NCI-H187 treated with DMSO at 0.1 percent for 48 hours (cell line): ENCODE data around the gene EED.
A peak's percentile ranks its signal among the peaks of the same experiment; 100 is the strongest.

ENCODE experiments used
- DNase-seq: peaks from one replicate; lab custom pipeline; 2025; lab: John Stamatoyannopoulos, UW

EED gene, protein sequence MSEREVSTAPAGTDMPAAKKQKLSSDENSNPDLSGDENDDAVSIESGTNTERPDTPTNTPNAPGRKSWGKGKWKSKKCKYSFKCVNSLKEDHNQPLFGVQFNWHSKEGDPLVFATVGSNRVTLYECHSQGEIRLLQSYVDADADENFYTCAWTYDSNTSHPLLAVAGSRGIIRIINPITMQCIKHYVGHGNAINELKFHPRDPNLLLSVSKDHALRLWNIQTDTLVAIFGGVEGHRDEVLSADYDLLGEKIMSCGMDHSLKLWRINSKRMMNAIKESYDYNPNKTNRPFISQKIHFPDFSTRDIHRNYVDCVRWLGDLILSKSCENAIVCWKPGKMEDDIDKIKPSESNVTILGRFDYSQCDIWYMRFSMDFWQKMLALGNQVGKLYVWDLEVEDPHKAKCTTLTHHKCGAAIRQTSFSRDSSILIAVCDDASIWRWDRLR

GRCh38 chr11:86244522-86245368 is at the start of gene EED:
Gene EED (plus strand): TSS chr11:86244753. CDS start chr11:86245230, 477 bp downstream.
- peak; percentile 60 for DNase-seq

DNA sequence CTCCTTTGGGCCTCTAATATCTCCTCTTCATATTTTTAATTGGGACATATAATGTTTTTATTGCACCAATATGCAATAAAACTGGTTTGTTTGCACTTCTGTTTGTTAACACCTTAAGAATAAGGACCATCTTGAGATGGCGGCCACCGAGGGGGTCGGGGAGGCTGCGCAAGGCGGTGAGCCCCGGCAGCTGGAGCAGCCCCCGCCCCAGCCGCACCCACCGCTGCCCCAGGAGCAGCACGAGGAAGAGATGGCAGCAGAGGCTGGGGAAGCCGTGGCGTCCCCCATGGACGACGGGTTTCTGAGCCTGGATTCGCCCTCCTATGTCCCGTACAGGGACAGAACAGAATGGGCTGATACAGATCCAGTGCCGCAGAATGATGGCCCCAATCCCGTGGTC is 49.6 kb upstream of the EED start:
- no peak for DNase-seq

- no peak for DNase-seq
Measured at GRCh38 chr11:86196085-86196696, 48.4 kb upstream of the EED start.

- no peak for DNase-seq
Measured at GRCh38 chr11:86196913-86197312, 47.6 kb upstream of the EED start.

- no peak for DNase-seq
Measured at GRCh38 chr11:86197448-86197847, 47.1 kb upstream of the EED start.

DNA sequence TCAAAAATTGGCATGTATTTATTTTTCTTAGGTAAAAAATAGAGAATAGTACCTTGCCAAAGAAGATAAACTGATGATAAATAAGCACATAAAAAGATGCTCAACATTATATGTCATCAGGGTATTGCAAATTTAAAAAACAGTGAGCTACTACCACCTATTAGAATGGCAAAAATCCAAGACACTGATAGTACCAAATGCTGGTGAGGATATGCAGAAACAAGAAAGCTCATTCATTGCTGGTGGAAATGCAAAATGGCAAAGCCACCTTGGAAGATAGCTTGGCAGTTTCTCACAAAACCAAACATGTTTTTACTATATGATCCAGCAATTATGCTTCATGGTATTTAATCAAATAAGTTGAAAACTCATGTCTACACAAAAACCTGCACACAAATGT is 46.4 kb upstream of the EED start:
- DNase-seq: no peak

DNA sequence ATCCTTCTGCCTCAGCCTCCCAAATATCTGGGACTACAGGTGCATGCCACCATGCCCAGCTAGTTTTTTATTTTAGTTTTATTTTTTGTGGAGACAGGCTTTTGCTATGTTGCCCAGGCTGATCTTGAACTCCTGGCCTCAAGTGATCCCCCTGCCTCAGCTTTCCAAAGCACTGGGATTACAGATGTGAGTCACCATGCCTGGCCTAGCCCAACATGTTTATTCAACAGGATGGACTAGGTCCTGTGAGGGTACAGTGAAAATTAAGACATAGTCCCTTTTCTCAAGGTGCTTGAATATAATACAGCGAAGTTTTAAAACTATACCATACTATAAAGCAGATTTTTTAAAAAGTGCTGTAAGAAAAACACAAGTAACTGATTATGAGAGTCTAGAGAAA is 45.2 kb upstream of the EED start:
- DNase-seq: no peak

DNA sequence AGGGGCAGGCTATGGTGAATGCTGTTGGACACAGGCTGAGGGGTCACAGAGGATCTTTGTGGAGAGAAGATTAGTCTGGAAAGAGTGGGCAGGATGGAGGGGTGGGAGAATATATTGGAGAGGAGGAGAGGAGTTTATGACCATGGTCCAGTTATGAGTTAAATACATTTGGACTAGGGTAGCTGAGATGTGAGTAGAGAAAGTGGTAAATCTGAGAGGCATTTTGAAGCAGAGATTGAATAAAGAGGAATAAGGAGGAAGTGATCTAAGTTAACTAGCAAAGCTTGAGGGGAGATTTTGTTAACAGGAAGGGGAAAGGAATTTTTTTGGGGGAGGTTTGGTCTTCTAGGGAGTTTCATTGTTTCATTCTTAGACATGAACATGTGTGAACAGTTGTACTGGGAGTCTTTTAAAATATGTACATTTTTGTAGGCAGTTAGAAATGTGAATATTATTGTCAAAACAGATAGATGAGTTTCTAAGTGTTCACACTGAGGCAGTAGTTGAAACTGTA is 43.1 kb upstream of the EED start:
- DNase-seq: no peak

- no peak for DNase-seq
Measured at GRCh38 chr11:86202013-86202336, 42.6 kb upstream of the EED start.

DNA sequence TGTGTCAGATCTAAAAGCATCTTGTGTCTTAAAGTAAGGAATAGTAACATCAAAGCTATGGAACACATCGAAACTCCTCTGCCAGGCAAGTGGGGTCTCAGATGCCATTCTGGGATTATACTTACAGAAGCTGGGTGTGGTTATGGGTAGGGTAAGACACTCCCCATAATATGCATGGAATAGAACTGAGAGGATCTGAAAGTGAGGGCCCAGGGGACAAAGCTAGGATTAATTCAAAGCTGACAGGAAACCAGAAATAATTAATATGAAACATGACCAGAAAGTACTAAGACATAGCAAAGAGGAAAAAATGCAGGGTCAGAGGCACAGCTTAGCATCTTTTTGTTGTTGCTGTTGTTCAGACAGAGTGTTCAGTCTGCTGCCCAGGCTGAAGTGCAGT is 40.2 kb upstream of the EED start:
- DNase-seq: no peak

DNA sequence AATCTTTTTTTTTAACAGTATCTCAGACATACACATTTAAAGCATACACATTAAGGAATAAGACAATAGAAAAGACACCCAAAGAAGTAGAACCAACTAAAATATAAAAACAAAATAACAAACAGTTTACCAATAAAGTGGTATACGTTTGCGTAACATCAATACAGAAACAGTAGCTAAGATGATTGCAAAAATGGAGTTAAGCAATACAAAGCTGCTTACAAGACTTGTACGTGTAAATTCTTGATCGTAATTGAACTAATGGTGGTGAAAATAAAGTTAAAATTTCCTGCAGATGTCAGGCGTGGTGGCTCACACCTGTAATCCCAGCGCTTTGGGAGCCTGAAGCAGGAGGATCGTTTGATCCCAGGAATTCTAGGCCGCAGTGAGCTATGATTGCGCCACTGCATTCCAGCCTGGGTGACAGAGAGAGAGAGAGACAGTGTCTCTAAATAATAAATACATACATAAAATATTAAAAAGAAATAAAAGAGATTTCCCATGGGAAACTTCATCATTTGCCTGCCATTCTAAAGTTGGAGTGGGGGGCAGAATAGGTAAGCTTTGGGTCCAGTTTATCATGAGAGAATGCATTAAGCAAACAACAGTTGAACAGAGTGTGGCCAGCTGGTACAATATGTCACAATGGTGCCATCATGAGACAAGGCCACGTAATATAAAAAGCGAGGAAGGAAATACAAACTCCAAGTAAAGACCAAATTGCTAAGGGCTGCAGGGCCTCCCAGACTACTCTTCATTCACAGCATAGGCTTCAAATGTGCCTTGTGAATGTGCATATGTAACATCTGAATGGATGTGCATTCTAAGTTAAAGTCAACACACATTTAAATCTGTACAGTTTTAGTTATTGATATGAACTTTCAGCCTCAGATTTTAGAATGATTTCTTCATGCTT is 38.9 kb upstream of the EED start:
- DNase-seq: no peak

GRCh38 chr11:86206337-86206695 is 38.2 kb upstream of the EED start:
- no peak for DNase-seq

- DNase-seq: no peak
Measured at GRCh38 chr11:86207413-86207812, 37.1 kb upstream of the EED start.

DNA sequence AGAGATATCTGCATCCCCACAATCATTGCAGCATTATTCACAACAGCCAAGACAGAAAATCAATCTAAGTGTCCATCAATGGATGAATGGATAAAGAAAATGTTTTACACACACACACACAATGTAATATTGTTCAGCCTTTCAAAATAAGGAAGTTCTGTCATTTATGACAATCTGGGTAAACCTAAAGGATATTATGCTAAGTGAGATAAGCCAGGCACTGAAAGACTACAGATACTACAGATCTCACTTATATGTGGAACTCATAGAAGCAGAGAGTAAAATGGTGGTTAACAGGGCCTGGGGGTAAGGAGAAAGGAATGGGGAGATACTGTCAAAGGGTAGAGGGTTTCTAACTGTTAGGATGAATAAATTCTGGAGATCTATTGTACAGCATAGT is 36.0 kb upstream of the EED start:
- no peak for DNase-seq

DNA sequence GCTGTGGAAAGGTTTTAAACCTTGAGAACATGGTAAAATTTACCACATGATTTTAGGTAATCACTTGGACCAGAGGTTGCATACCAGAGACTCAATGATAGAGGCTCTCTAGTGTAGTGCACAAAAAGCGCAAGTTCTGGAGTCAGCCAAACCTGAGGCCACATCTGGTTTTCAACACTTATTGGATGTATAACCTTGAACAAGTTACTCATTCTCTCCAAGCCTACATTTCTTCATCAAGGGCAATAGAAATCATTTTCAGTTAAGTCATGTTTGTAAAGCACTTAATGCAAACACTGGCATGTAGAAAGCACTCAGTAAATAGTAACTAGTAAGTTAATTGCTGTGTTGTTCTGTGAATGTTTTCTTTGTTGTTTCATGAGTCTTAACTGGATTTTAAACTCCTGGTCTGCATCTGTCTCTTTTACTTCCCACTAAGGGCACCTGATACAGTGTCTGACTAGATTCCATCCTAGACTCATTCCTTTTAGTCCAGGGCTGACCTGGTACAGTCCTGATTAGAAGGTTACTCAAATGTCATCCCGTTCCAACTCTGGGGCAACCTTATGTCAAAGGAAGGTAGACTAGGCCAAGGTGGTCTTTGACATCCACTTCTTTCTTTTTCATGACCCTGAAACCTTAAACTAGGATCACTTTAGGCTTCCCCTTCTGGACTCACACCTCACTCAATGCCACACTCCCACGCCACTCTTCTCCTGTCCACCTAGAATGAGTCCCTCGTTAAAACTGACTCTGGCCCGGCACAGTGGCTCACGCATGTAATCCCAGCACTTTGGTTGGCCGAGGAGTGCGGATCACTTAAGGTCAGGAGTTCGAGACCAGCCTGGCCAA is 34.5 kb upstream of the EED start:
- no peak for DNase-seq

GRCh38 chr11:86210898-86211297 is 33.7 kb upstream of the EED start:
- no peak for DNase-seq

GRCh38 chr11:86211619-86212018 is 32.9 kb upstream of the EED start:
- DNase-seq: no peak

DNA sequence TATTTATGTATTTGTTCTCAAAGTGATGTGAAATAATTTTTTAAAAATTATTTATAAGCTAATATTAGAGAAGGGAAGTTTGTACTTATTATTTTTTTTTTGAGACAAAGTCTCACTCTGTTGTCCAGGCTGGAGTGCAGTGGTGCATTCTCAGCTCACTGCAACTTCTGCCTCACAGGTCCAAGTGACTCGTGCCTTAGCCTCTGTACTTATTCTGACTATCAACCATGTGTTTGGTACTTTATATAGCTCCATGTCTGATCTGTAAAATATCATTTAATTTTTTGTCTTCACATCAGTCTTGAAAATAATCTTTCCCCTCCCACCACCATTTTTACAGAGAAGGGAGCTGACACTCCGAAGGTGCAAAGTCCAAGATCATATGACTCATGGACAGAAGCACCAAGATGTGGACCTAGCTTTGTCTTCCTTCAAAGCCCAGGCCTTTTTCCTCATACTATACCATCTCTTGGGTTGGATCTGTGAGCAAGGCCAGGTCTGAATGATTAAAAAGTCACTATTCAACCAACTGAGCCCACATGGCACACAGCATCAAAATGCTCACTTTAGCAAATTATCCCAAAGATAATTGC is 32.4 kb upstream of the EED start:
- DNase-seq: no peak

DNA sequence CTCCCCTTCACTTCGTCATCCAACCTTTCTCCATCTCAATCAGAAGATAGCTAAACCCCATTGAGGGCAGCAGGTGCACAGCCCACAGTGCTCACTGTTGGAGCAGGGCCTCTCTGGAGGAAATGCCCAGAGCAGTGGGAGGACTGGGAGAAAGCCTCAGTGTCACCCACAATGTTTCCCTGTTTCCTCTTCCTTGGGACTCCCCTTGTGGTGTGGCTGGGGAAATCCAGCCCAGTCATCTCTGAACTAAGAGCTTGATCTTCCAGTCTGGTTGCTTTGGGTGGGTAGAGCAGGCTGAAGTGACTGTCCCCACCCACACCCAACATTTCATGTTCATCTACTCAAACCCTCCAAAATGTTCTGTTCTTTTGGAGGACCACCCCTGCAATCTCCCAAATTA is 29.8 kb upstream of the EED start:
- no peak for DNase-seq
